HepG2 (cell line): ENCODE measurements around the gene ENTPD5. TPM values are rescaled to one million over a fixed set of nuclear protein-coding genes. Genes with fewer than 3 reads are reported as not detected.

Experiments
- AHDC1 ChIP-seq: sonication (generic); formaldehyde crosslinking; IDR thresholded peaks from 2 replicates; pipeline ENCODE4 v1.5.1; 2020; ENCODE audit warnings: mild to moderate bottlenecking, missing genetic modification reagents, borderline replicate concordance
- ATAD3A ChIP-seq: sonication (generic); formaldehyde crosslinking; IDR thresholded peaks from 2 replicates; pipeline ENCODE4 v1.4.0; 2020; ENCODE audit warnings: missing genetic modification reagents
- BCL6 ChIP-seq: IDR thresholded peaks from 2 replicates; pipeline ENCODE4 v1.6.1; 2016; ENCODE audit warnings: missing genetic modification reagents, missing compliant biosample characterization
- BRD4 ChIP-seq: sonication (generic); formaldehyde crosslinking; IDR thresholded peaks from 2 replicates; pipeline ENCODE4 v1.4.0; 2020; ENCODE audit warnings: missing genetic modification reagents
- FOSL1 ChIP-seq: sonication (generic); formaldehyde crosslinking; IDR thresholded peaks from 2 replicates; pipeline ENCODE4 v1.9.0; 2021; ENCODE audit warnings: missing genetic modification reagents, borderline replicate concordance
- HNRNPLL ChIP-seq: fragments of 200-400 bp; formaldehyde crosslinking; IDR thresholded peaks from 2 replicates; pipeline ENCODE4 v1.6.1; 2017; ENCODE audit warnings: mild to moderate bottlenecking, low read depth, low read length; ENCODE audit not compliant: poor library complexity, severe bottlenecking
- PHF20 ChIP-seq: sonication (generic); formaldehyde crosslinking; IDR thresholded peaks from 2 replicates; pipeline ENCODE4 v1.5.0; 2020; ENCODE audit warnings: mild to moderate bottlenecking, missing genetic modification reagents
- RBFOX2 ChIP-seq: fragments of 200-400 bp; formaldehyde crosslinking; IDR thresholded peaks from 2 replicates; pipeline ENCODE4 v1.6.1; 2017; ENCODE audit warnings: low read depth, mild to moderate bottlenecking, low read length
- SMAD9 ChIP-seq: sonication (generic); formaldehyde crosslinking; IDR thresholded peaks from 2 replicates; pipeline ENCODE4 v1.5.1; 2020; ENCODE audit warnings: mild to moderate bottlenecking, missing genetic modification reagents
- SNAI1 ChIP-seq: sonication (generic); formaldehyde crosslinking; IDR thresholded peaks from 2 replicates; pipeline ENCODE4 v1.5.0; 2020; ENCODE audit warnings: mild to moderate bottlenecking, missing genetic modification reagents, borderline replicate concordance
- TARDBP ChIP-seq: sonication (generic); formaldehyde crosslinking; IDR thresholded peaks from 2 replicates; pipeline ENCODE4 v1.8.0; 2022; ENCODE audit warnings: mild to moderate bottlenecking, missing genetic modification reagents
- TP53 ChIP-seq: sonication (generic); formaldehyde crosslinking; conservative IDR thresholded peaks from 2 replicates; pipeline ENCODE4 v1.4.0; 2020; ENCODE audit warnings: missing genetic modification reagents
- YEATS2 ChIP-seq: sonication (generic); formaldehyde crosslinking; IDR thresholded peaks from 2 replicates; pipeline ENCODE4 v1.4.0; 2020; ENCODE audit warnings: missing genetic modification reagents, borderline replicate concordance
- ZBTB34 ChIP-seq: sonication (generic); formaldehyde crosslinking; IDR thresholded peaks from 2 replicates; pipeline ENCODE4 v1.8.0; 2022; ENCODE audit warnings: mild to moderate bottlenecking, missing genetic modification reagents
- ZNF124 ChIP-seq: sonication (generic); formaldehyde crosslinking; IDR thresholded peaks from 2 replicates; pipeline ENCODE4 v1.4.0; 2020; ENCODE audit warnings: missing genetic modification reagents
- ZNF160 ChIP-seq: sonication (generic); formaldehyde crosslinking; IDR thresholded peaks from 2 replicates; pipeline ENCODE4 v1.8.0; 2022; ENCODE audit warnings: mild to moderate bottlenecking, inconsistent platforms, missing genetic modification reagents
- ZNF431 ChIP-seq: sonication (generic); formaldehyde crosslinking; IDR thresholded peaks from 2 replicates; pipeline ENCODE4 v1.9.0; 2022; ENCODE audit warnings: missing genetic modification reagents, low read depth, mild to moderate bottlenecking, borderline replicate concordance
- ZNF563 ChIP-seq: sonication (generic); formaldehyde crosslinking; IDR thresholded peaks from 2 replicates; pipeline ENCODE4 v1.8.0; 2022; ENCODE audit warnings: mild to moderate bottlenecking, moderate library complexity, missing genetic modification reagents
- ZNF713 ChIP-seq: sonication (generic); formaldehyde crosslinking; IDR thresholded peaks from 2 replicates; pipeline ENCODE4 v1.4.0; 2020; ENCODE audit warnings: mild to moderate bottlenecking, missing genetic modification reagents
- polyA plus RNA-seq, 8 experiments: library from polyadenylated mRNA; depleted of rRNA in 3 of 8; stranded (reverse) in 7 of 8; unstranded in 1 of 8; fragments of >200 nt; fragmentation: Illumina TruSeq in 4 of 8; extraction: Trizol in 4 of 8; gene quantifications; 2 replicates each; pipeline versions ENCODE4 v1.2.1 to v1.2.3, GENCODE V29; 2011 to 2016; ENCODE audit warnings: low read depth in 4 of 8, missing spikeins in 1 of 8, mixed read lengths in 1 of 8; ENCODE audit not compliant: insufficient read depth in 1 of 8
- total RNA-seq, 5 experiments: library from RNA; depleted of rRNA; stranded (reverse); fragments of >200 nt; fragmentation: Illumina TruSeq; extraction: Trizol; gene quantifications; 2 replicates each; pipeline ENCODE4 v1.2.3, GENCODE V29; 2016; ENCODE audit warnings: low read depth in 1 of 5
- TF ChIP-seq, protein P1 (sequence below): IDR thresholded peaks from 2 replicates; pipeline ENCODE4 v1.6.1; 2016; ENCODE audit warnings: low read depth, control low read depth

Gene ENTPD5
- total and polyA plus RNA-seq, 2 of the 13 experiments (the other 11 are each of a cell fraction or from before 2014, with no cell fraction given): 33.8 to 43.3 TPM

- TF ChIP-seq RBFOX2 (no peak), SMAD9 (CRISPR knock-in tag) (no peak), ZNF713 (CRISPR knock-in tag) (no peak), ZNF563 (CRISPR knock-in tag) (no peak), TP53 (CRISPR knock-in tag) (no peak), ZBTB34 (CRISPR knock-in tag) (no peak), FOSL1 (no peak), AHDC1 (no peak), ZNF124 (CRISPR knock-in tag) (no peak), PHF20 (no peak), HNRNPLL (no peak), ZNF160 (CRISPR knock-in tag) (no peak), ZNF431 (no peak), BCL6 (CRISPR knock-in tag) (no peak; the same call in 1 of the 2 replicates), TARDBP (CRISPR knock-in tag) (no peak; the same call in none of the 2 replicates), SNAI1 (CRISPR knock-in tag) (no peak), BRD4 (CRISPR knock-in tag) (0 out of 2 replicates have a peak, but pooled peaks have one; percentile 42), ATAD3A (CRISPR knock-in tag) (no peak), YEATS2 (CRISPR knock-in tag) (no peak)
- TF ChIP-seq, protein P1, sequence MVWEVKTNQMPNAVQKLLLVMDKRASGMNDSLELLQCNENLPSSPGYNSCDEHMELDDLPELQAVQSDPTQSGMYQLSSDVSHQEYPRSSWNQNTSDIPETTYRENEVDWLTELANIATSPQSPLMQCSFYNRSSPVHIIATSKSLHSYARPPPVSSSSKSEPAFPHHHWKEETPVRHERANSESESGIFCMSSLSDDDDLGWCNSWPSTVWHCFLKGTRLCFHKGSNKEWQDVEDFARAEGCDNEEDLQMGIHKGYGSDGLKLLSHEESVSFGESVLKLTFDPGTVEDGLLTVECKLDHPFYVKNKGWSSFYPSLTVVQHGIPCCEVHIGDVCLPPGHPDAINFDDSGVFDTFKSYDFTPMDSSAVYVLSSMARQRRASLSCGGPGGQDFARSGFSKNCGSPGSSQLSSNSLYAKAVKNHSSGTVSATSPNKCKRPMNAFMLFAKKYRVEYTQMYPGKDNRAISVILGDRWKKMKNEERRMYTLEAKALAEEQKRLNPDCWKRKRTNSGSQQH (CRISPR knock-in tag): no peak
These were observed 23.1 kb downstream of the ENTPD5 start (continued) for GRCh38 chr14:73995977-73996378.
